Endothelial cell of umbilical vein (primary cell): ENCODE measurements around the gene AGGF1. TPM values are rescaled to one million over a fixed set of nuclear protein-coding genes. Genes with fewer than 3 reads are reported as not detected.

Experiments used
- BruUV-seq: library from RNA; stranded (reverse); fragments of 400-500 nt; replicated peaks from 2 replicates; lab custom pipeline; 2021; lab: Mats Ljungman, UMichigan
- CTCF ChIA-PET: fragments of 300-600, 350-600 bp; sonication (Branson Sonifier 250); formaldehyde crosslinking; loops from one replicate; lab custom pipeline; 2021; ENCODE audit warnings: antibody characterized with exemption, inconsistent platforms; lab: Charles Lee
- POLR2A ChIA-PET: fragments of 300-600, 350-600 bp; sonication (Branson Sonifier 250); formaldehyde crosslinking; loops from one replicate; lab custom pipeline; 2021; ENCODE audit warnings: antibody characterized with exemption, inconsistent platforms; lab: Charles Lee
- DNase-seq: peaks from one replicate; pipeline ENCODE4 v3.0.0-alpha.2; 2011; ENCODE audit warnings: low read depth, low spot score
- FAIRE-seq: peaks from 2 replicates; lab custom pipeline; 2011; peaks lifted over from hg19 to GRCh38; lab: Jason Lieb, UNC
- H2AFZ ChIP-seq: 2 replicates; pipeline ENCODE4 v1.6.0; 2012; ENCODE audit warnings: low read depth, low read length, control low read depth, inconsistent platforms
- H3K27ac ChIP-seq: 2 replicates; pipeline ENCODE4 v1.5.1; 2011; ENCODE audit warnings: low read depth, mild to moderate bottlenecking, control low read depth, low read length, moderate library complexity; ENCODE audit not compliant: insufficient read depth
- H3K27me3 ChIP-seq, 2 experiments: 2 replicates each; pipeline versions ENCODE4 v1.6.0 to v1.6.1; 2011; ENCODE audit warnings: low read length in 2 of 2, mixed read lengths in 1 of 2; ENCODE audit not compliant: control insufficient read depth in 2 of 2, insufficient read depth in 2 of 2
- H3K36me3 ChIP-seq, 2 experiments: 2 replicates in 1 of 2; 3 replicates in 1 of 2; pipeline ENCODE4 v1.5.1; 2011; ENCODE audit warnings: low read length in 2 of 2, mild to moderate bottlenecking in 1 of 2, moderate library complexity in 1 of 2; ENCODE audit not compliant: control insufficient read depth in 2 of 2, insufficient read depth in 2 of 2; ENCODE audit errors: extremely low read depth in 1 of 2
- H3K4me1 ChIP-seq: 3 replicates; pipeline ENCODE4 v1.5.1; 2011; ENCODE audit warnings: mild to moderate bottlenecking, low read length; ENCODE audit not compliant: control insufficient read depth, insufficient read depth; ENCODE audit errors: extremely low read depth
- H3K4me2 ChIP-seq: 2 replicates; pipeline ENCODE4 v1.6.1; 2011; ENCODE audit warnings: low read length, control low read depth, mixed read lengths; ENCODE audit not compliant: insufficient read depth
- H3K4me3 ChIP-seq, 3 experiments: fragments of 200-600 bp in 1 of 3; sonication (generic), shearing (Covaris generic) in 1 of 3; replicated peaks in 1 of 3; 2 replicates each; pipeline ENCODE4 v1.5.1; 2011 to 2016; ENCODE audit warnings: control low read depth in 3 of 3, low read length in 3 of 3, mild to moderate bottlenecking in 2 of 3, inconsistent platforms in 1 of 3, low read depth in 1 of 3, moderate library complexity in 1 of 3; ENCODE audit not compliant: insufficient read depth in 1 of 3
- H3K79me2 ChIP-seq: 2 replicates; pipeline ENCODE4 v1.6.0; 2012; ENCODE audit warnings: low read length, inconsistent platforms; ENCODE audit not compliant: control insufficient read depth, insufficient read depth
- H3K9ac ChIP-seq: replicated peaks from 2 replicates; pipeline ENCODE3; 2011; ENCODE audit warnings: low read length, control low read depth; ENCODE audit not compliant: insufficient read depth; ENCODE audit errors: extremely low read depth
- H3K9me1 ChIP-seq: replicated peaks from 3 replicates; pipeline ENCODE4 v1.6.0; 2011; ENCODE audit warnings: mild to moderate bottlenecking, low read length; ENCODE audit not compliant: control insufficient read depth, insufficient read depth; ENCODE audit errors: extremely low read depth
- H3K9me3 ChIP-seq: replicated peaks from 2 replicates; pipeline ENCODE4 v1.5.1; 2012; ENCODE audit warnings: low read length, inconsistent platforms; ENCODE audit not compliant: control insufficient read depth, insufficient read depth
- H4K20me1 ChIP-seq: replicated peaks from 2 replicates; pipeline ENCODE3; 2011; ENCODE audit warnings: mild to moderate bottlenecking, low read length; ENCODE audit not compliant: control insufficient read depth, insufficient read depth; ENCODE audit errors: extremely low read depth
- EZH2 ChIP-seq: IDR thresholded peaks from 2 replicates; pipeline ENCODE4 v1.6.1; 2012; ENCODE audit warnings: borderline replicate concordance, low read depth, mild to moderate bottlenecking, moderate library complexity, low read length, inconsistent platforms; ENCODE audit not compliant: severe bottlenecking
- FOS ChIP-seq: IDR thresholded peaks from 2 replicates; pipeline ENCODE4 v1.6.1; 2011; ENCODE audit warnings: mild to moderate bottlenecking, low read length, moderate library complexity, borderline replicate concordance; ENCODE audit not compliant: insufficient read depth
- GATA2 ChIP-seq: IDR thresholded peaks from 2 replicates; pipeline ENCODE4 v1.7.0; 2011; ENCODE audit warnings: low read depth, mild to moderate bottlenecking, moderate library complexity, mixed read lengths, low read length; ENCODE audit not compliant: insufficient read length, insufficient read depth
- JUN ChIP-seq: IDR thresholded peaks from 2 replicates; pipeline ENCODE4 v1.6.1; 2011; ENCODE audit warnings: borderline replicate concordance, low read depth; ENCODE audit not compliant: insufficient read length, insufficient read depth
- MYC ChIP-seq: IDR thresholded peaks from one replicate; pipeline ENCODE4 v1.6.1; 2011; ENCODE audit warnings: mild to moderate bottlenecking, low read depth, low read length
- POLR2A ChIP-seq: IDR thresholded peaks from 2 replicates; pipeline ENCODE4 v1.6.1; 2012; ENCODE audit warnings: low read depth, mild to moderate bottlenecking, control low read depth, low read length
- POLR2AphosphoS5 ChIP-seq: IDR thresholded peaks from 2 replicates; pipeline ENCODE4 v1.6.1; 2012; ENCODE audit warnings: low read depth, mild to moderate bottlenecking, control low read depth, low read length, moderate library complexity; ENCODE audit not compliant: insufficient read depth
- dilution Hi-C: fragments of 300-500 bp; cut with MboI; formaldehyde crosslinking; loops from one replicate; pipeline ENCODE4 v1.15.0; 2019; ENCODE audit warnings: low sequenced_read_pairs; ENCODE audit not compliant: extremely low pct_ligation_motif_present
- intact Hi-C: fragments of 100-400 bp; cut with micrococcal nuclease; formaldehyde crosslinking; loops from one replicate; pipeline ENCODE4 v1.10.0; 2022
- polyA plus RNA-seq, 4 experiments: library from polyadenylated mRNA; depleted of rRNA in 3 of 4; stranded (reverse) in 3 of 4; unstranded in 1 of 4; fragments of >200 nt; gene quantifications; 2 replicates each; pipeline versions ENCODE4 v1.2.1 to v1.2.3, GENCODE V29; 2011 to 2012; ENCODE audit warnings: missing spikeins in 1 of 4
- total RNA-seq: library from RNA; stranded (reverse); gene quantifications from 2 replicates; pipeline ENCODE4 v1.2.3, GENCODE V29; 2021
- TF ChIP-seq, protein P1 (sequence below), 2 donors: IDR thresholded peaks; 1 replicate in 1 of 2; 2 replicates in 1 of 2; pipeline ENCODE4 v1.5.1; 2011; ENCODE audit warnings: low read length in 2 of 2, mild to moderate bottlenecking in 2 of 2, moderate library complexity in 2 of 2, control low read depth in 1 of 2, inconsistent platforms in 1 of 2, low read depth in 1 of 2; ENCODE audit not compliant: insufficient read depth in 1 of 2; ENCODE audit errors: extremely low read depth in 1 of 2
- TF ChIP-seq, protein P2 (sequence below): IDR thresholded peaks from 2 replicates; pipeline ENCODE4 v1.6.1; 2011; ENCODE audit not compliant: insufficient read depth, insufficient read length

The AGGF1 gene
- total and polyA plus RNA-seq, 2 donors (not counting 3 experiments of a cell fraction or from before 2014, with no cell fraction given): 6.7 to 19.9 TPM

GRCh38 chr5:77101298-77101697 is 71.1 kb downstream of the AGGF1 start:
- dilution Hi-C loops (no loop called here), intact Hi-C loops (no loop called here)
- POLR2A ChIA-PET: no interaction called here
- H3K9me1 ChIP-seq: no peaks in the 10 kb centered on the region
- DNase-seq (no peak), FAIRE-seq (no peak)
- H3K79me2 ChIP-seq: no peaks in the 10 kb centered on the region
- CTCF ChIA-PET: no interaction called here
- no peaks in the 10 kb centered on the region for H4K20me1 ChIP-seq
- no peak for TF ChIP-seq POLR2AphosphoS5
- TF ChIP-seq EZH2: no peak
- no peak for TF ChIP-seq POLR2A
- no peak for TF ChIP-seq MYC
- TF ChIP-seq GATA2: no peak
- TF ChIP-seq JUN: no peak
- TF ChIP-seq, protein P1, sequence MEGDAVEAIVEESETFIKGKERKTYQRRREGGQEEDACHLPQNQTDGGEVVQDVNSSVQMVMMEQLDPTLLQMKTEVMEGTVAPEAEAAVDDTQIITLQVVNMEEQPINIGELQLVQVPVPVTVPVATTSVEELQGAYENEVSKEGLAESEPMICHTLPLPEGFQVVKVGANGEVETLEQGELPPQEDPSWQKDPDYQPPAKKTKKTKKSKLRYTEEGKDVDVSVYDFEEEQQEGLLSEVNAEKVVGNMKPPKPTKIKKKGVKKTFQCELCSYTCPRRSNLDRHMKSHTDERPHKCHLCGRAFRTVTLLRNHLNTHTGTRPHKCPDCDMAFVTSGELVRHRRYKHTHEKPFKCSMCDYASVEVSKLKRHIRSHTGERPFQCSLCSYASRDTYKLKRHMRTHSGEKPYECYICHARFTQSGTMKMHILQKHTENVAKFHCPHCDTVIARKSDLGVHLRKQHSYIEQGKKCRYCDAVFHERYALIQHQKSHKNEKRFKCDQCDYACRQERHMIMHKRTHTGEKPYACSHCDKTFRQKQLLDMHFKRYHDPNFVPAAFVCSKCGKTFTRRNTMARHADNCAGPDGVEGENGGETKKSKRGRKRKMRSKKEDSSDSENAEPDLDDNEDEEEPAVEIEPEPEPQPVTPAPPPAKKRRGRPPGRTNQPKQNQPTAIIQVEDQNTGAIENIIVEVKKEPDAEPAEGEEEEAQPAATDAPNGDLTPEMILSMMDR (IDR thresholded peaks at IDR 0.05; ENCODE audit: extremely low read depth in 1 of 2, insufficient read depth in 1 of 2, low read depth in 1 of 2, low read length in 2 of 2): no peak
- no peak for TF ChIP-seq FOS
- TF ChIP-seq, protein P2, sequence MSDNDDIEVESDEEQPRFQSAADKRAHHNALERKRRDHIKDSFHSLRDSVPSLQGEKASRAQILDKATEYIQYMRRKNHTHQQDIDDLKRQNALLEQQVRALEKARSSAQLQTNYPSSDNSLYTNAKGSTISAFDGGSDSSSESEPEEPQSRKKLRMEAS: no peak
- no peaks in the 10 kb centered on the region for H3K4me1 ChIP-seq
- no TSS peak for BruUV-seq
- no peaks in the 10 kb centered on the region for H3K27me3 ChIP-seq
- no peak overlapping the region for H3K27ac ChIP-seq
- no peak overlapping the region for H3K9ac ChIP-seq
- H3K36me3 ChIP-seq: peaks cover 0 to 2% of the 10 kb centered on the region in 2 experiments
- H3K9me3 ChIP-seq: no peaks in the 10 kb centered on the region
- no peak overlapping the region for H3K4me2 ChIP-seq
- H3K4me3 ChIP-seq: no peak overlapping the region
- no peak overlapping the region for H2AFZ ChIP-seq
